Measurements from ENCODE around the gene LCE1A. TPM values are rescaled to one million over a fixed set of nuclear protein-coding genes. Genes with fewer than 3 reads are reported as not detected.

Gene LCE1A, protein sequence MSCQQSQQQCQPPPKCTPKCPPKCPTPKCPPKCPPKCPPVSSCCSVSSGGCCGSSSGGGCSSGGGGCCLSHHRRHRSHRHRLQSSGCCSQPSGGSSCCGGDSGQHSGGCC
- not detected in 2 replicates for total RNA-seq (ENCODE audit: low replicate concordance)
- long read RNA-seq, result 0 reads

GRCh38 chr1:152827173-152827572 lies at the start of gene LCE1A:
Gene LCE1A (plus strand): TSS chr1:152827473. CDS start chr1:152827473, 0 bp downstream.
- H3K9me3 Mint-ChIP-seq, result no peaks in the 10 kb centered on the region
- H3K4me3 Mint-ChIP-seq, result no peak within 1 kb of the TSS
- no peaks in the 10 kb centered on the region for H3K36me3 Mint-ChIP-seq
- DNase-seq (ENCODE audit: extremely low spot score, unreplicated experiment), result no peak
- no peaks in the 10 kb centered on the region for H3K4me1 Mint-ChIP-seq (ENCODE audit: unreplicated experiment)
- no peaks in the 10 kb centered on the region for H3K27me3 Mint-ChIP-seq
- TF ChIP-seq, protein P1, sequence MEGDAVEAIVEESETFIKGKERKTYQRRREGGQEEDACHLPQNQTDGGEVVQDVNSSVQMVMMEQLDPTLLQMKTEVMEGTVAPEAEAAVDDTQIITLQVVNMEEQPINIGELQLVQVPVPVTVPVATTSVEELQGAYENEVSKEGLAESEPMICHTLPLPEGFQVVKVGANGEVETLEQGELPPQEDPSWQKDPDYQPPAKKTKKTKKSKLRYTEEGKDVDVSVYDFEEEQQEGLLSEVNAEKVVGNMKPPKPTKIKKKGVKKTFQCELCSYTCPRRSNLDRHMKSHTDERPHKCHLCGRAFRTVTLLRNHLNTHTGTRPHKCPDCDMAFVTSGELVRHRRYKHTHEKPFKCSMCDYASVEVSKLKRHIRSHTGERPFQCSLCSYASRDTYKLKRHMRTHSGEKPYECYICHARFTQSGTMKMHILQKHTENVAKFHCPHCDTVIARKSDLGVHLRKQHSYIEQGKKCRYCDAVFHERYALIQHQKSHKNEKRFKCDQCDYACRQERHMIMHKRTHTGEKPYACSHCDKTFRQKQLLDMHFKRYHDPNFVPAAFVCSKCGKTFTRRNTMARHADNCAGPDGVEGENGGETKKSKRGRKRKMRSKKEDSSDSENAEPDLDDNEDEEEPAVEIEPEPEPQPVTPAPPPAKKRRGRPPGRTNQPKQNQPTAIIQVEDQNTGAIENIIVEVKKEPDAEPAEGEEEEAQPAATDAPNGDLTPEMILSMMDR (conservative IDR thresholded peaks at IDR 0.05), result no peak
- no peak within 1 kb of the TSS for H3K27ac Mint-ChIP-seq

- TF ChIP-seq, protein P1 (conservative IDR thresholded peaks at IDR 0.05), result no peak
- no peaks in the 10 kb centered on the region for H3K27me3 Mint-ChIP-seq
- no peaks in the 10 kb centered on the region for H3K36me3 Mint-ChIP-seq
- H3K4me3 Mint-ChIP-seq, result no peak overlapping the region
- DNase-seq (ENCODE audit: extremely low spot score, unreplicated experiment), result no peak
- H3K27ac Mint-ChIP-seq, result no peak overlapping the region
- H3K4me1 Mint-ChIP-seq (ENCODE audit: unreplicated experiment), result no peaks in the 10 kb centered on the region
- peaks cover 4% of the 10 kb centered on the region for H3K9me3 Mint-ChIP-seq
These were observed 49.6 kb upstream of the LCE1A start for GRCh38 chr1:152777510-152778137.

DNA sequence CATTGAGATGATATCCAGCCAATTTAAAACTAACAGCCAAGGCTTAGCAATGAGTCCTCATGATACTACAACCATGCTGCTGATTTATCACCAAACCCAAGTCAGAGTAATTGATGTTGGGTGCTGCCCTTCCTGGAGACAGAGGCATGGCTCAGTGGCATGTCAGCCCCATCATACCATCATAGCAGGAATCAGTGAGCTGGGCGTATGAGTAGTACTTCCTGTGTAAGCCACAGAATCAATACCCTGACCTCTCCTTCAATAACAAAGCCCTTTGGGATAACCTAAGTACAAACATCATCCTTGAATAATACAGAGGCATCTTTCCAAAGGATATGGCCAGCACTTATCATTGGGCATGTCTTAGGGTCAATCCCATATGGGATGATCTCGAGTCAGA lies 44.2 kb upstream of the LCE1A start:
- Mint-ChIP-seq H3K9me3 (no peaks in the 10 kb centered on the region), H3K4me1 (ENCODE audit: unreplicated experiment) (no peaks in the 10 kb centered on the region), H3K36me3 (no peaks in the 10 kb centered on the region), H3K4me3 (no peak overlapping the region), H3K27ac (no peak overlapping the region), H3K27me3 (no peaks in the 10 kb centered on the region)
- TF ChIP-seq, protein P1 (conservative IDR thresholded peaks at IDR 0.05), result no peak
- DNase-seq (ENCODE audit: extremely low spot score, unreplicated experiment), result no peak

DNA sequence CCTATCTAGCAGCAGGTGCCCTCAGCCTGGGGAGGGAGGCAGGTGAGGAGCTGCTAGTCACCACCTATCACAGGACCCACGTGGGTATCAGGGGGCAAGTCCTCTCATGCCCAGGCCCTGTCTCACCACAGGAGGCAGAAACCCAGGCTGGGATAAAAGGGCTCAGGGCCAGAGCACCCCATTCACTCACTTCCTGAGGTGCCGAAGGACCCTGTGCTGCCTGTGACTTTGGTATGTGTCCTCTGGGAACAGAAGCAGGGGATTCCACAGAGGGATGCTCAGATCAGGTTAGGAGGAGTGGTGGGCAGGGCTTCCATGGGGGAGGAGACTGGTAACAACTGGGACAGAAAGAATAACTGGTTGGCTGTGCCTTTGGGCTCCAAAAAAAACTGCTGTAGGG lies 41.2 kb upstream of the LCE1A start, which contains the start of gene LCE1E:
Gene LCE1E, plus strand, starts transcription at position 181 of the 400 bp plus-strand sequence. CDS start 1,043 bp downstream, outside the sequence.
- no peak within 1 kb of the TSS for H3K27ac Mint-ChIP-seq
- DNase-seq (ENCODE audit: extremely low spot score, unreplicated experiment), result no peak
- H3K27me3 Mint-ChIP-seq, result no peaks in the 10 kb centered on the region
- TF ChIP-seq, protein P1 (conservative IDR thresholded peaks at IDR 0.05), result no peak
- no peaks in the 10 kb centered on the region for H3K9me3 Mint-ChIP-seq
- no peaks in the 10 kb centered on the region for H3K4me1 Mint-ChIP-seq (ENCODE audit: unreplicated experiment)
- no peaks in the 10 kb centered on the region for H3K36me3 Mint-ChIP-seq
- no peak within 1 kb of the TSS for H3K4me3 Mint-ChIP-seq

DNA sequence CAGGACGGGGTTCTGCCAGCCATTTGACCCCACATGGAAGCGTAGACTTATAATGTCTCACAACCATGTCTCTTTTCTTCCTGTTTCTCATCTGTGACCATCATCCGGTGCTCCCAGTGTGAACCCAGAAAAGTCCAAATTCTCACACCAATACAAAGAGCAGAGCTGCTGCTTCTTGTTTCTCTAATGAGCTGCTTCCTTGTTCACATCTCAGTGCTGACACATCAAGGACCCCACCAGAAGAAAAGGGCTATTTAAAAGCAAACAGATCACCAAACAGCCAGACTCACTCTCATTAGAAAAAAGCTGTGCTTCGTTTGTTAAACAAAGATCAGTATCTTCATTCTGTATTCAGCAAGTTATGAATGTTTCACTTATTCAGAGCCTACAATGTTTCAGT lies 31.6 kb upstream of the LCE1A start:
- H3K9me3 Mint-ChIP-seq, result no peaks in the 10 kb centered on the region

More for the DNA sequence above, 31.6 kb upstream of the LCE1A start:
- no peak for DNase-seq (ENCODE audit: extremely low spot score, unreplicated experiment)
- Mint-ChIP-seq H3K4me3 (no peak overlapping the region), H3K4me1 (ENCODE audit: unreplicated experiment) (no peaks in the 10 kb centered on the region), H3K36me3 (no peaks in the 10 kb centered on the region), H3K27ac (no peak overlapping the region), H3K27me3 (no peaks in the 10 kb centered on the region)
- TF ChIP-seq, protein P1 (conservative IDR thresholded peaks at IDR 0.05), result no peak

All from type B pancreatic cell (in vitro differentiated cells).